ENCODE measurements around the gene NRIP3. TPM values are rescaled to one million over a fixed set of nuclear protein-coding genes. Genes with fewer than 3 reads are reported as not detected.
A peak's percentile ranks its signal among the peaks of the same experiment; 100 is the strongest.

NRIP3 gene
- polyA plus RNA-seq, 1 donor from 2014 or later, result not detected

GRCh38 chr11:8967184-8967583 is 36.6 kb downstream of the NRIP3 start:
- no peaks in the 10 kb centered on the region for H3K27me3 Mint-ChIP-seq
- no peaks in the 10 kb centered on the region for H3K9me3 Mint-ChIP-seq
- H3K4me1 Mint-ChIP-seq, result peaks cover 19 to 20% (median 20%) of the 10 kb centered on the region in 3 donors
- H3K36me3 Mint-ChIP-seq, result peaks cover 2% of the 10 kb centered on the region
- peak overlapping the region in 1 of 4 donors; percentile 100 for H3K4me3 Mint-ChIP-seq
- H3K27ac Mint-ChIP-seq, result peak overlapping the region in 1 of 3 donors; percentile 62

- Mint-ChIP-seq H3K4me3 (peak within 1 kb of the TSS; percentile 93 to 100 (median 97)), H3K9me3 (no peaks in the 10 kb centered on the region)
Observed at GRCh38 chr11:8964324-8965320, 39.2 kb downstream of the NRIP3 start, which contains the start of gene TMEM9B. TMEM9B (minus strand) TSS chr11:8964442; CDS start chr11:8964313, 129 bp downstream.

GRCh38 chr11:8963569-8964323 is 40.1 kb downstream of the NRIP3 start:
- Mint-ChIP-seq H3K27ac (peak overlapping the region; percentile 96 to 99 (median 98)), H3K36me3 (no peaks in the 10 kb centered on the region), H3K4me3 (peak overlapping the region; percentile 93 to 100 (median 97)), H3K4me1 (peaks cover 26 to 33% (median 28%) of the 10 kb centered on the region in 3 donors), H3K9me3 (no peaks in the 10 kb centered on the region), H3K27me3 (no peaks in the 10 kb centered on the region)

More at GRCh38 chr11:8964324-8965320, 39.2 kb downstream of the NRIP3 start, which contains the start of gene TMEM9B:
- peak within 1 kb of the TSS; percentile 96 to 99 (median 98) for H3K27ac Mint-ChIP-seq
- peaks cover 24 to 30% (median 28%) of the 10 kb centered on the region in 3 donors for H3K4me1 Mint-ChIP-seq
- H3K36me3 Mint-ChIP-seq, result no peaks in the 10 kb centered on the region
- no peaks in the 10 kb centered on the region for H3K27me3 Mint-ChIP-seq

GRCh38 chr11:8962841-8963240 is 41.0 kb downstream of the NRIP3 start:
- Mint-ChIP-seq H3K4me1 (peaks cover 26 to 33% (median 26%) of the 10 kb centered on the region in 3 donors), H3K4me3 (peak overlapping the region; percentile 61 to 100 (median 79))

GRCh38 chr11:8961401-8961800 is 42.4 kb downstream of the NRIP3 start:
- H3K4me3 Mint-ChIP-seq, result peak overlapping the region in 1 of 4 donors; percentile 100

More at GRCh38 chr11:8962841-8963240, 41.0 kb downstream of the NRIP3 start:
- Mint-ChIP-seq H3K27ac (peak overlapping the region in 2 of 3 donors; percentile 98 to 99), H3K36me3 (no peaks in the 10 kb centered on the region), H3K27me3 (no peaks in the 10 kb centered on the region), H3K9me3 (no peaks in the 10 kb centered on the region)

GRCh38 chr11:8959546-8960166 is 44.1 kb downstream of the NRIP3 start:
- no peaks in the 10 kb centered on the region for H3K9me3 Mint-ChIP-seq
- peak overlapping the region in 2 of 3 donors; percentile 4 to 39 for H3K27ac Mint-ChIP-seq
- peak overlapping the region in 1 of 4 donors; percentile 49 for H3K4me3 Mint-ChIP-seq
- H3K4me1 Mint-ChIP-seq, result peaks cover 21 to 30% (median 29%) of the 10 kb centered on the region in 3 donors
- peaks cover 5% of the 10 kb centered on the region for H3K36me3 Mint-ChIP-seq
- H3K27me3 Mint-ChIP-seq, result no peaks in the 10 kb centered on the region

More at GRCh38 chr11:8961401-8961800, 42.4 kb downstream of the NRIP3 start:
- Mint-ChIP-seq H3K4me1 (peaks cover 27 to 37% (median 30%) of the 10 kb centered on the region in 3 donors), H3K27me3 (no peaks in the 10 kb centered on the region), H3K27ac (no peak overlapping the region), H3K9me3 (no peaks in the 10 kb centered on the region), H3K36me3 (peaks cover 5% of the 10 kb centered on the region)

- Mint-ChIP-seq H3K4me3 (no peak overlapping the region), H3K27me3 (no peaks in the 10 kb centered on the region), H3K9me3 (no peaks in the 10 kb centered on the region), H3K36me3 (peaks cover 9% of the 10 kb centered on the region), H3K27ac (no peak overlapping the region), H3K4me1 (peaks cover 9 to 19% (median 18%) of the 10 kb centered on the region in 3 donors)
Observed at GRCh38 chr11:8956860-8957259, 46.9 kb downstream of the NRIP3 start.

- Mint-ChIP-seq H3K9me3 (no peaks in the 10 kb centered on the region), H3K36me3 (peaks cover 18% of the 10 kb centered on the region), H3K27ac (no peak overlapping the region), H3K4me3 (no peak overlapping the region), H3K4me1 (peaks cover 0 to 4% (median 1%) of the 10 kb centered on the region in 3 donors), H3K27me3 (no peaks in the 10 kb centered on the region)
Observed at GRCh38 chr11:8948886-8949285, 54.9 kb downstream of the NRIP3 start.

GRCh38 chr11:8947230-8947943 is 56.4 kb downstream of the NRIP3 start:
- H3K9me3 Mint-ChIP-seq, result no peaks in the 10 kb centered on the region
- H3K36me3 Mint-ChIP-seq, result peaks cover 15% of the 10 kb centered on the region
- H3K4me3 Mint-ChIP-seq, result no peak overlapping the region
- no peaks in the 10 kb centered on the region for H3K27me3 Mint-ChIP-seq
- no peak overlapping the region for H3K27ac Mint-ChIP-seq
- peaks cover 0 to 1% (median 0%) of the 10 kb centered on the region in 3 donors for H3K4me1 Mint-ChIP-seq

- no peak within 1 kb of the TSS for H3K4me3 Mint-ChIP-seq
- peaks cover 9% of the 10 kb centered on the region for H3K36me3 Mint-ChIP-seq
- no peaks in the 10 kb centered on the region for H3K4me1 Mint-ChIP-seq
- H3K27me3 Mint-ChIP-seq, result no peaks in the 10 kb centered on the region
- no peak within 1 kb of the TSS for H3K27ac Mint-ChIP-seq
- H3K9me3 Mint-ChIP-seq, result no peaks in the 10 kb centered on the region
Observed at GRCh38 chr11:8942518-8943066, 61.2 kb downstream of the NRIP3 start, which contains the start of gene ASCL3. ASCL3 (minus strand) TSS chr11:8943016; CDS start chr11:8938161, 4,855 bp downstream.

GRCh38 chr11:8941341-8942103 is 62.3 kb downstream of the NRIP3 start:
- peaks cover 3% of the 10 kb centered on the region for H3K36me3 Mint-ChIP-seq
- H3K4me1 Mint-ChIP-seq, result peaks cover 0 to 6% (median 4%) of the 10 kb centered on the region in 3 donors
- H3K27me3 Mint-ChIP-seq, result no peaks in the 10 kb centered on the region
- no peak overlapping the region for H3K27ac Mint-ChIP-seq
- no peaks in the 10 kb centered on the region for H3K9me3 Mint-ChIP-seq
- H3K4me3 Mint-ChIP-seq, result no peak overlapping the region

GRCh38 chr11:8937659-8938058 is 66.1 kb downstream of the NRIP3 start:
- no peaks in the 10 kb centered on the region for H3K36me3 Mint-ChIP-seq
- no peaks in the 10 kb centered on the region for H3K27me3 Mint-ChIP-seq
- peaks cover 0 to 6% (median 4%) of the 10 kb centered on the region in 3 donors for H3K4me1 Mint-ChIP-seq
- no peaks in the 10 kb centered on the region for H3K9me3 Mint-ChIP-seq
- no peak overlapping the region for H3K4me3 Mint-ChIP-seq
- no peak overlapping the region for H3K27ac Mint-ChIP-seq

GRCh38 chr11:8937159-8937558 is 66.6 kb downstream of the NRIP3 start:
- no peaks in the 10 kb centered on the region for H3K36me3 Mint-ChIP-seq
- no peaks in the 10 kb centered on the region for H3K9me3 Mint-ChIP-seq
- no peaks in the 10 kb centered on the region for H3K27me3 Mint-ChIP-seq
- peaks cover 0 to 6% (median 4%) of the 10 kb centered on the region in 3 donors for H3K4me1 Mint-ChIP-seq
- H3K4me3 Mint-ChIP-seq, result peak overlapping the region in 3 of 4 donors; percentile 1 to 90 (median 42)
- H3K27ac Mint-ChIP-seq, result no peak overlapping the region
